OCI-LY7 (cell line): ENCODE measurements around the gene VEGFC.

Source experiments
- CTCF ChIP-seq: fragments of 200-600 bp; sonication (generic); conservative IDR thresholded peaks from 2 replicates; pipeline ENCODE4 v1.5.1; 2014; ENCODE audit warnings: mild to moderate bottlenecking, antibody characterized with exemption, low read length, moderate library complexity, mixed read lengths
- EZH2phosphoT487 ChIP-seq: fragments of 200-600 bp; sonication (generic); IDR thresholded peaks from 2 replicates; pipeline ENCODE4 v1.6.1; 2018; ENCODE audit warnings: low read depth, borderline replicate concordance, mild to moderate bottlenecking, mixed run types, antibody characterized with exemption, low read length, moderate library complexity, mixed read lengths

GRCh38 chr4:176817204-176817603, 24.5 kb upstream of the VEGFC start:
- TF ChIP-seq CTCF = no peak
- no peak for TF ChIP-seq EZH2phosphoT487
